Lung (tissue), 12 donors: ENCODE measurements around the gene DISC1. TPM values are rescaled to one million over a fixed set of nuclear protein-coding genes. Genes with fewer than 3 reads are reported as not detected.

ENCODE experiments used
- ATAC-seq: fragments of 200-7000 bp; cut with Tn5 transposase; one replicate; pipeline ENCODE4 v1.9.1; 2020; ENCODE audit warnings: moderate number of reproducible peaks; ENCODE audit not compliant: insufficient read depth, low FRiP score
- DNase-seq, 3 donors: peaks; one replicate each; pipeline ENCODE4 v3.0.0-alpha.2; 2013 to 2017
- H3K27ac ChIP-seq, 2 donors: one replicate each; pipeline ENCODE4 v1.5.1; 2013; ENCODE audit warnings: mild to moderate bottlenecking in 2 of 2, moderate library complexity in 2 of 2, control low read depth in 1 of 2, inconsistent platforms in 1 of 2, low read depth in 1 of 2, low read length in 1 of 2
- H3K27me3 ChIP-seq, 3 donors: one replicate each; pipeline ENCODE4 v1.5.1; 2013; ENCODE audit warnings: low read length in 2 of 3; ENCODE audit not compliant: control insufficient read depth in 3 of 3, insufficient read depth in 3 of 3
- H3K36me3 ChIP-seq, 4 donors: one replicate each; pipeline ENCODE4 v1.5.1; 2013; ENCODE audit warnings: low read length in 4 of 4, mild to moderate bottlenecking in 1 of 4, moderate library complexity in 1 of 4; ENCODE audit not compliant: control insufficient read depth in 4 of 4, insufficient read depth in 4 of 4
- H3K4me1 ChIP-seq, 5 donors: one replicate each; pipeline ENCODE4 v1.5.1; 2013; ENCODE audit warnings: low read length in 5 of 5, mild to moderate bottlenecking in 2 of 5, moderate library complexity in 1 of 5; ENCODE audit not compliant: control insufficient read depth in 5 of 5, insufficient read depth in 5 of 5
- H3K4me3 ChIP-seq: one replicate; pipeline ENCODE4 v1.5.1; 2013; ENCODE audit warnings: mild to moderate bottlenecking, control low read depth, moderate library complexity
- H3K9ac ChIP-seq, 2 donors: one replicate each; pipeline ENCODE4 v1.5.1; 2013; ENCODE audit warnings: low read length in 2 of 2, control low read depth in 1 of 2; ENCODE audit not compliant: insufficient read depth in 1 of 2
- H3K9me3 ChIP-seq, 4 donors: one replicate each; pipeline ENCODE4 v1.5.1; 2013; ENCODE audit warnings: low read length in 3 of 4, mild to moderate bottlenecking in 1 of 4, moderate library complexity in 1 of 4; ENCODE audit not compliant: control insufficient read depth in 4 of 4, insufficient read depth in 3 of 4
- WGBS, 2 donors: extraction: QIAGEN DNeasy Blood & Tissue Kit; methylation state at CpG; one replicate each; pipeline ENCODE4 v1.1.7; 2013; 5-methylcytosine and 5-hydroxymethylcytosine counted together
- polyA plus RNA-seq, 2 donors: library from polyadenylated mRNA; stranded (reverse); fragments of 200-250 nt; gene quantifications; one replicate each; pipeline ENCODE4 v1.2.1, GENCODE V29; 2013
- total RNA-seq, 2 donors: library from RNA; depleted of rRNA in 1 of 2; stranded (reverse); fragments of >200 nt in 1 of 2; gene quantifications; one replicate each; pipeline ENCODE4 v1.2.1, GENCODE V29; 2014 to 2021
- TF ChIP-seq, protein P1 (sequence below): IDR thresholded peaks from 2 replicates; pipeline ENCODE4 v1.5.1; 2012; ENCODE audit warnings: mild to moderate bottlenecking; ENCODE audit errors: control extremely low read depth, extremely low read depth
- donor health status: control.
- donor health status: control.
- donor health status: Bipolar disorder and iron deficiency.
- donor health status: healthy.
- donor health status: DM: yes; HTN: yes; CAD: no.

Gene DISC1
- total and polyA plus RNA-seq, 4 donors, result 0.98 to 32.9 (median 6.1) TPM

DNA sequence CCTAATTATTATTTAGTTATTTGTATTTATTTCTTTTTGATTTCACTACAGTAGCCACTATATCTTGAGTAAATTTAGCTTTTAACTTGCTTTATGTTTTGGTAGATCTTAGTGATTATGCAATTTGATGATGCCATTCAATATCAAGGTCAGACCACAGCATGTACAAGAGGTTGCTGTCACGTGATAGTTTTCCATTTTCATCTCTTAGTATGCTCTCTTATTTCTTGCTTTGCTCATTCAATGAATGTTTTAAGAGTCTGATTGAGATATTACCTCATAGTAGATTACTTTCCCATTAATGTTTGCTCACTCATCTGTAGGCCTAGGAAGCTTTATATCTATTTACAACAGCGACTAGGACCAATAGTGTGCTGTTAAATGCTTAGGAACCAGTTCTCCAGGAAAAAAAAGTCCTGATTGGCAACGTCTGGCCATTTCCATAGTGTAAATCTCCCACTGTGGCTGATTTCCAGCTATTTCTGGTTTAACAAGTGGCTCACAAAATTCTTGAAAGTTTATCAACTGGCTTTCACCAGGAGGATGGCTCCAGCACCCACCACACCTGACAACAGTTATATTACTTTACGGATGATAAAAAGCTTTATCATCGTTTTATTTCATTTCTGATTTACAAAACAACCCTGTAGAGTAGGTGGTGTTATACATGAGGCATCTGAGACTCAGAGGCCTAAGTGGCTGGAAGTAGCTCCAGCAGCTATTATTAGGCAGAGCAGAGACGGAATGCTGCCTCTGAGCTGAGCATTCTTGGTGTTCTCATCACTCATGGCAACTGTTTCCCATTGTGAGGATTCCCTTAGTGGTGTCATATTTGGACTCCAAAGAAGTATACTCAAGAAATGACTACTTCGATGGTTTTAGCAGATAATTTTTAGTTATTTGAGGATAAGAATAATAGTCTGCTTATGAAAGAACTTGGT is 235.2 kb downstream of the DISC1 start:
- Histone ChIP-seq H3K9me3 (no peaks in the 10 kb centered on the region), H3K36me3 (no peaks in the 10 kb centered on the region), H3K9ac (no peak overlapping the region), H3K4me3 (no peak overlapping the region), H3K27me3 (no peaks in the 10 kb centered on the region), H3K27ac (peak overlapping the region in 1 of 2 donors; percentile 89), H3K4me1 (peaks cover 2 to 29% (median 5%) of the 10 kb centered on the region in 5 donors)
- DNase-seq, result peak in 2 of 3 donors; percentile 23 to 40
- 71 to 72% methylated on average over 7 of the region's 7 CpGs for WGBS, 2 donors
- TF ChIP-seq, protein P1, sequence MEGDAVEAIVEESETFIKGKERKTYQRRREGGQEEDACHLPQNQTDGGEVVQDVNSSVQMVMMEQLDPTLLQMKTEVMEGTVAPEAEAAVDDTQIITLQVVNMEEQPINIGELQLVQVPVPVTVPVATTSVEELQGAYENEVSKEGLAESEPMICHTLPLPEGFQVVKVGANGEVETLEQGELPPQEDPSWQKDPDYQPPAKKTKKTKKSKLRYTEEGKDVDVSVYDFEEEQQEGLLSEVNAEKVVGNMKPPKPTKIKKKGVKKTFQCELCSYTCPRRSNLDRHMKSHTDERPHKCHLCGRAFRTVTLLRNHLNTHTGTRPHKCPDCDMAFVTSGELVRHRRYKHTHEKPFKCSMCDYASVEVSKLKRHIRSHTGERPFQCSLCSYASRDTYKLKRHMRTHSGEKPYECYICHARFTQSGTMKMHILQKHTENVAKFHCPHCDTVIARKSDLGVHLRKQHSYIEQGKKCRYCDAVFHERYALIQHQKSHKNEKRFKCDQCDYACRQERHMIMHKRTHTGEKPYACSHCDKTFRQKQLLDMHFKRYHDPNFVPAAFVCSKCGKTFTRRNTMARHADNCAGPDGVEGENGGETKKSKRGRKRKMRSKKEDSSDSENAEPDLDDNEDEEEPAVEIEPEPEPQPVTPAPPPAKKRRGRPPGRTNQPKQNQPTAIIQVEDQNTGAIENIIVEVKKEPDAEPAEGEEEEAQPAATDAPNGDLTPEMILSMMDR, result no peak
- ATAC-seq, result no peak

DNA sequence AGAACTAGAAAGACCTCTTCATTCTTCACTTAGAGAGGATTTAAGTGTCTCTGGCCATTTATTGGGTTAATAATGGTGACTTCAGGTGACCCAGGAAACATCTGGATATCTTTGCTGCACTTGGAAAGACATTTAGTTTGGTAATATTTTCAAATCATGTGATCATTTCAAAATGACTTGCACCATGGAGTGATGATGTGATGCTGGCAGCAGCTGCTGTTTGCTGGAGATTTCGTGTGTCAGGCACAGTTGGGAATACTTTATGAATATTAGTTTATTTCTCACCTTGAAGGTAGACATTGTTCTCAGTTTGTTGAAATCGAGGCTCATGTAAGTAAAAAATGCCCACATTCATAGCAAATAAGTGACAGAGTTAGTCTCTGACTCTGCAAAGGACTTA is 236.0 kb downstream of the DISC1 start:
- no peak overlapping the region for H3K9ac ChIP-seq
- ATAC-seq, result no peak
- H3K27me3 ChIP-seq, result no peaks in the 10 kb centered on the region
- H3K27ac ChIP-seq, result no peak overlapping the region
- no peaks in the 10 kb centered on the region for H3K36me3 ChIP-seq
- H3K4me1 ChIP-seq, result peaks cover 2 to 36% (median 7%) of the 10 kb centered on the region in 5 donors
- 64 to 69% methylated on average over 2 of the region's 2 CpGs for WGBS, 2 donors
- DNase-seq, result peak in 2 of 3 donors; percentile 65 to 66
- TF ChIP-seq, protein P1, result no peak
- H3K4me3 ChIP-seq, result no peak overlapping the region
- no peaks in the 10 kb centered on the region for H3K9me3 ChIP-seq

DNA sequence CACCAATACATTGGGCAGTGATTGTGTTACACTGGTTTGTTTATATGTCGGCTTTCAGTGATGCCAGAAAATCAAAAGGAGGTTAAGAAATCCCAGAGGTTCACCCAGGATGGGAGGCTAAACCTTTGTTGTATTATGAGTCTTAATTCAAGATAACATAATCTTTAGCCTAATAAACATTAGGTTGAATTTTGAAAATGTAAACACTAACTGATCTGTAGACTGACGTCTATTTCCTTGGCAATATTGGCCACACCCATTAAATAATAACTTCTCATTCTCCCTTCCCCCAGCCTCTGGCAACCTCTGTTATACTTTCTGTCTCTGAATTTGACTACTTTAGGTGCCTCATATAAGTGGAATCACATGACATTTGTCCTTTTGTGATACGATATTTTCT is 238.7 kb downstream of the DISC1 start:
- Histone ChIP-seq H3K27me3 (no peaks in the 10 kb centered on the region), H3K36me3 (no peaks in the 10 kb centered on the region), H3K4me1 (peaks cover 2 to 42% (median 14%) of the 10 kb centered on the region in 5 donors), H3K4me3 (no peak overlapping the region), H3K27ac (no peak overlapping the region), H3K9me3 (no peaks in the 10 kb centered on the region), H3K9ac (no peak overlapping the region)
- no peak for ATAC-seq
- WGBS, 2 donors, result 54 to 55% methylated on average over 3 of the region's 3 CpGs
- TF ChIP-seq, protein P1, result no peak
- no peak for DNase-seq
